K562 (cell line): Measurements from ENCODE around the gene SERPINA5. TPM values are rescaled to one million over a fixed set of nuclear protein-coding genes. Genes with fewer than 3 reads are reported as not detected.

Source experiments
- ATAC-seq: fragments of 200-7000 bp; cut with Tn5 transposase; 3 replicates; pipeline ENCODE4 v1.9.1; 2020; ENCODE audit warnings: moderate library complexity
- BruUV-seq: library from RNA; stranded (reverse); fragments of 400-500 nt; replicated peaks from 2 replicates; lab custom pipeline; 2021; lab: Mats Ljungman, UMichigan
- CTCF ChIA-PET: fragments of 300-600 bp; formaldehyde crosslinking; extraction: SDS; loops from one replicate; lab custom pipeline; 2021; ENCODE audit warnings: low intra/inter-chr PET ratio; lab: Yijun Ruan, JAX
- POLR2A ChIA-PET: fragments of 300-600, 350-650 bp; sonication (Branson Sonifier 250); formaldehyde crosslinking; extraction: SDS; loops from one replicate; lab custom pipeline; 2021; ENCODE audit warnings: antibody characterized with exemption, inconsistent platforms; lab: Yijun Ruan, JAX
- DNase-seq, 4 experiments: peaks; one replicate each; pipeline versions ENCODE4 v3.0.0 to v3.0.0-alpha.2; 2011 to 2018; ENCODE audit warnings: low spot score in 3 of 4, mixed read lengths in 3 of 4; ENCODE audit errors: extremely low read depth in 1 of 4
- FAIRE-seq: peaks from 2 replicates; lab custom pipeline; 2011; peaks lifted over from hg19 to GRCh38; lab: Jason Lieb, UNC
- H2AFZ ChIP-seq: 2 replicates; pipeline ENCODE4 v1.6.0; 2011; ENCODE audit warnings: low read depth, low read length, control low read depth, inconsistent platforms
- H3K27ac ChIP-seq: fragments of 200-600 bp; 3 replicates; pipeline ENCODE4 v1.8.0; 2011; ENCODE audit warnings: low read depth, mild to moderate bottlenecking, control low read depth, inconsistent platforms, low read length, moderate library complexity, mixed read lengths; ENCODE audit errors: extremely low read depth
- H3K27me3 ChIP-seq, 2 experiments: fragments of 300-600 bp in 1 of 2; 2 replicates in 1 of 2; 3 replicates in 1 of 2; pipeline versions ENCODE4 v1.6.0 to v1.8.0; 2011; ENCODE audit warnings: inconsistent platforms in 2 of 2, low read length in 2 of 2, mild to moderate bottlenecking in 1 of 2, mixed read lengths in 1 of 2, moderate library complexity in 1 of 2; ENCODE audit not compliant: control insufficient read depth in 2 of 2, insufficient read depth in 2 of 2
- H3K36me3 ChIP-seq: fragments of 300-600 bp; 3 replicates; pipeline ENCODE4 v1.8.0; 2011; ENCODE audit warnings: mild to moderate bottlenecking, low read length, inconsistent platforms; ENCODE audit not compliant: control insufficient read depth, insufficient read depth
- H3K4me1 ChIP-seq, 2 experiments: fragments of 200-600 bp in 1 of 2; replicated peaks in 1 of 2; 2 replicates in 1 of 2; 3 replicates in 1 of 2; pipeline versions ENCODE4 v1.5.1 to v1.8.0; 2011; ENCODE audit warnings: inconsistent platforms in 2 of 2, low read length in 2 of 2, mild to moderate bottlenecking in 1 of 2, mixed read lengths in 1 of 2, moderate library complexity in 1 of 2; ENCODE audit not compliant: control insufficient read depth in 2 of 2, insufficient read depth in 2 of 2
- H3K4me2 ChIP-seq: 2 replicates; pipeline ENCODE4 v1.6.1; 2011; ENCODE audit warnings: low read length, control low read depth, inconsistent platforms, mixed read lengths; ENCODE audit not compliant: insufficient read depth
- H3K4me3 ChIP-seq: fragments of 200-600 bp; sonication (generic), shearing (Covaris generic); 2 replicates; pipeline ENCODE4 v1.5.1; 2016; ENCODE audit warnings: control low read depth, inconsistent platforms
- H3K79me2 ChIP-seq: fragments of 200-600 bp; 3 replicates; pipeline ENCODE4 v1.8.0; 2011; ENCODE audit warnings: low read length, inconsistent platforms; ENCODE audit not compliant: control insufficient read depth, insufficient read depth
- H3K9ac ChIP-seq, 2 experiments: 2 replicates each; pipeline versions ENCODE4 v1.6.0 to v1.6.1; 2011; ENCODE audit warnings: low read depth in 2 of 2, low read length in 2 of 2, control low read depth in 1 of 2, inconsistent platforms in 1 of 2, mild to moderate bottlenecking in 1 of 2, mixed read lengths in 1 of 2; ENCODE audit not compliant: insufficient read depth in 1 of 2
- H3K9me1 ChIP-seq: one replicate; pipeline ENCODE4 v1.6.0; 2011; ENCODE audit warnings: inconsistent platforms, mild to moderate bottlenecking, low read length, moderate library complexity; ENCODE audit not compliant: control insufficient read depth, insufficient read depth
- H3K9me3 ChIP-seq: replicated peaks from 2 replicates; pipeline ENCODE4 v1.5.1; 2011; ENCODE audit warnings: low read depth, low read length, inconsistent platforms; ENCODE audit not compliant: control insufficient read depth, insufficient read depth
- H4K20me1 ChIP-seq: replicated peaks from 2 replicates; pipeline ENCODE4 v1.6.1; 2011; ENCODE audit warnings: low read length, inconsistent platforms, mixed read lengths; ENCODE audit not compliant: control insufficient read depth, insufficient read depth
- ARID1B ChIP-seq: fragments of 450-650 bp; IDR thresholded peaks from 2 replicates; pipeline ENCODE4 v1.6.1; 2016; ENCODE audit warnings: antibody characterized with exemption, mild to moderate bottlenecking, inconsistent platforms
- BRD9 ChIP-seq: fragments of 450-650 bp; IDR thresholded peaks from 2 replicates; pipeline ENCODE4 v1.6.1; 2018; ENCODE audit warnings: low read depth; ENCODE audit not compliant: partially characterized antibody
- CHCHD3 ChIP-seq: fragments of 250-450 bp; sonication (Bioruptor Pico); IDR thresholded peaks from 2 replicates; pipeline ENCODE4 v2.1.2; 2022; ENCODE audit warnings: mild to moderate bottlenecking
- DPF2 ChIP-seq: fragments of 450-650 bp; IDR thresholded peaks from 2 replicates; pipeline ENCODE4 v1.6.1; 2016
- NFE2 ChIP-seq: IDR thresholded peaks from 2 replicates; pipeline ENCODE4 v1.6.1; 2014; ENCODE audit warnings: antibody characterized with exemption, low read depth
- PRPF4 ChIP-seq: fragments of 200-400 bp; formaldehyde crosslinking; IDR thresholded peaks from one replicate; pipeline ENCODE4 v1.6.1; 2017; ENCODE audit warnings: low read length, low read depth, mild to moderate bottlenecking; ENCODE audit not compliant: insufficient read depth, poor library complexity, severe bottlenecking
- RFX5 ChIP-seq: IDR thresholded peaks from 2 replicates; pipeline ENCODE4 v1.6.1; 2011; ENCODE audit warnings: low read depth, mild to moderate bottlenecking, improper control_type of control experiment, low read length
- RNF2 ChIP-seq: sonication (generic); IDR thresholded peaks from 2 replicates; pipeline ENCODE4 v1.6.1; 2016
- SP2 ChIP-seq: IDR thresholded peaks from 2 replicates; pipeline ENCODE4 v1.6.1; 2011; ENCODE audit warnings: mild to moderate bottlenecking, low read depth, low read length, moderate library complexity; ENCODE audit not compliant: poor library complexity, severe bottlenecking; ENCODE audit errors: extremely low read depth
- STAT5A ChIP-seq: IDR thresholded peaks from 2 replicates; pipeline ENCODE4 v1.6.1; 2012; ENCODE audit warnings: low read length, inconsistent platforms, borderline replicate concordance
- STAT6 ChIP-seq: sonication (generic); formaldehyde crosslinking; IDR thresholded peaks from 2 replicates; pipeline ENCODE4 v1.8.1; 2023; ENCODE audit warnings: mild to moderate bottlenecking, missing genetic modification reagents
- TCF7 ChIP-seq: sonication (generic); IDR thresholded peaks from 2 replicates; pipeline ENCODE4 v1.6.1; 2016; ENCODE audit warnings: antibody characterized with exemption, borderline replicate concordance
- THRB ChIP-seq: fragments of 450-650 bp; formaldehyde crosslinking; conservative IDR thresholded peaks from 2 replicates; pipeline ENCODE4 v1.4.0; 2022; ENCODE audit warnings: mild to moderate bottlenecking, missing genetic modification characterization
- ZNF239 ChIP-seq: fragments of 250-450 bp; sonication (Bioruptor Pico); IDR thresholded peaks from 2 replicates; pipeline ENCODE4 v1.4.0; 2020; ENCODE audit warnings: mild to moderate bottlenecking
- WGBS: fragments of 100-300 bp; shearing (Covaris generic); methylation state at CpG from one replicate; pipeline ENCODE4 v1.1.6; 2016; ENCODE audit warnings: low coverage, mixed read lengths; ENCODE audit not compliant: insufficient coverage; ENCODE audit errors: missing lambda C conversion rate; 5-methylcytosine and 5-hydroxymethylcytosine counted together
- in situ Hi-C: fragments of 300-500 bp; cut with MboI; formaldehyde crosslinking; loops from 4 replicates; pipeline ENCODE4 v1.15.0; 2018; ENCODE audit warnings: inconsistent platforms, mixed read lengths
- intact Hi-C: fragments of 100-400 bp; cut with micrococcal nuclease; formaldehyde crosslinking; loops from 2 replicates; pipeline ENCODE4 v1.14.2; 2022
- polyA plus RNA-seq, 8 experiments: library from polyadenylated mRNA; depleted of rRNA in 4 of 8; stranded (reverse) in 5 of 8; unstranded in 3 of 8; fragments of >200 nt; fragmentation: Nextera tagmentation in 2 of 8; fragmentation: Illumina TruSeq in 1 of 8; extraction: Ambion mirVana in 2 of 8; extraction: Trizol in 1 of 8; gene quantifications; 2 replicates each; pipeline versions ENCODE4 v1.2.1 to v1.2.3, GENCODE V29; 2011 to 2014; ENCODE audit warnings: inconsistent platforms in 1 of 8, missing spikeins in 1 of 8
- total RNA-seq, 7 experiments: library from RNA; depleted of rRNA in 6 of 7; stranded (reverse); fragments of >200 nt in 6 of 7; fragmentation: Illumina TruSeq in 2 of 7; extraction: Trizol in 2 of 7; gene quantifications; 2 replicates each; pipeline versions ENCODE4 v1.2.1 to v1.2.3, GENCODE V29; 2011 to 2021; ENCODE audit warnings: low replicate concordance in 1 of 7

The SERPINA5 gene
- total and polyA plus RNA-seq, 9 of the 15 experiments (the other 6 are each of a cell fraction or from before 2014, with no cell fraction given): 0.38 TPM; not detected in 8

GRCh38 chr14:94594441-94594840 lies 13.2 kb downstream of the SERPINA5 start:
- no peak overlapping the region for H3K4me3 ChIP-seq
- H3K4me2 ChIP-seq: no peak overlapping the region
- H3K4me1 ChIP-seq: no peaks in the 10 kb centered on the region
- H3K9ac ChIP-seq: no peak overlapping the region
- in situ Hi-C loops: no loop called here
- H4K20me1 ChIP-seq: no peaks in the 10 kb centered on the region
- CTCF ChIA-PET: no interaction called here
- no peaks in the 10 kb centered on the region for H3K9me3 ChIP-seq
- no peak for DNase-seq
- no peak for ATAC-seq
- no TSS peak for BruUV-seq
- no peaks in the 10 kb centered on the region for H3K27me3 ChIP-seq
- POLR2A ChIA-PET: no interaction called here
- H3K36me3 ChIP-seq: no peaks in the 10 kb centered on the region
- no peaks in the 10 kb centered on the region for H3K79me2 ChIP-seq
- no peak for TF ChIP-seq STAT6
- no peak for TF ChIP-seq BRD9
- TF ChIP-seq CHCHD3: no peak
- TF ChIP-seq ARID1B: no peak
- no peak for TF ChIP-seq RNF2
- no peak for TF ChIP-seq SP2
- TF ChIP-seq NFE2: no peak
- TF ChIP-seq ZNF239 (CRISPR knock-in tag): no peak
- no peak for TF ChIP-seq TCF7
- TF ChIP-seq DPF2: no peak
- TF ChIP-seq THRB: no peak
- no peak for TF ChIP-seq RFX5
- no peak for TF ChIP-seq PRPF4
- no peak for TF ChIP-seq STAT5A
- H3K27ac ChIP-seq: no peak overlapping the region
- WGBS: 0% methylated on average over 1 of the region's 7 CpGs
- intact Hi-C loops: no loop called here
- H3K9me1 ChIP-seq: no peaks in the 10 kb centered on the region
- no peak for FAIRE-seq
- no peak overlapping the region for H2AFZ ChIP-seq
